NOMO-1 treated with DMSO at 0.1 percent for 48 hours (cell line): ENCODE data around the gene BAZ2B.
A peak's percentile ranks its signal among the peaks of the same experiment; 100 is the strongest.
"Not testable (repeated sequence)": the region's sequence is repeated elsewhere in the genome, so short reads cannot be mapped to it uniquely, and the experiment has no call there.

Experiments used
- DNase-seq: peaks from one replicate; lab custom pipeline; 2025; ENCODE audit not compliant: unreplicated experiment; lab: John Stamatoyannopoulos, UW

Gene BAZ2B, protein sequence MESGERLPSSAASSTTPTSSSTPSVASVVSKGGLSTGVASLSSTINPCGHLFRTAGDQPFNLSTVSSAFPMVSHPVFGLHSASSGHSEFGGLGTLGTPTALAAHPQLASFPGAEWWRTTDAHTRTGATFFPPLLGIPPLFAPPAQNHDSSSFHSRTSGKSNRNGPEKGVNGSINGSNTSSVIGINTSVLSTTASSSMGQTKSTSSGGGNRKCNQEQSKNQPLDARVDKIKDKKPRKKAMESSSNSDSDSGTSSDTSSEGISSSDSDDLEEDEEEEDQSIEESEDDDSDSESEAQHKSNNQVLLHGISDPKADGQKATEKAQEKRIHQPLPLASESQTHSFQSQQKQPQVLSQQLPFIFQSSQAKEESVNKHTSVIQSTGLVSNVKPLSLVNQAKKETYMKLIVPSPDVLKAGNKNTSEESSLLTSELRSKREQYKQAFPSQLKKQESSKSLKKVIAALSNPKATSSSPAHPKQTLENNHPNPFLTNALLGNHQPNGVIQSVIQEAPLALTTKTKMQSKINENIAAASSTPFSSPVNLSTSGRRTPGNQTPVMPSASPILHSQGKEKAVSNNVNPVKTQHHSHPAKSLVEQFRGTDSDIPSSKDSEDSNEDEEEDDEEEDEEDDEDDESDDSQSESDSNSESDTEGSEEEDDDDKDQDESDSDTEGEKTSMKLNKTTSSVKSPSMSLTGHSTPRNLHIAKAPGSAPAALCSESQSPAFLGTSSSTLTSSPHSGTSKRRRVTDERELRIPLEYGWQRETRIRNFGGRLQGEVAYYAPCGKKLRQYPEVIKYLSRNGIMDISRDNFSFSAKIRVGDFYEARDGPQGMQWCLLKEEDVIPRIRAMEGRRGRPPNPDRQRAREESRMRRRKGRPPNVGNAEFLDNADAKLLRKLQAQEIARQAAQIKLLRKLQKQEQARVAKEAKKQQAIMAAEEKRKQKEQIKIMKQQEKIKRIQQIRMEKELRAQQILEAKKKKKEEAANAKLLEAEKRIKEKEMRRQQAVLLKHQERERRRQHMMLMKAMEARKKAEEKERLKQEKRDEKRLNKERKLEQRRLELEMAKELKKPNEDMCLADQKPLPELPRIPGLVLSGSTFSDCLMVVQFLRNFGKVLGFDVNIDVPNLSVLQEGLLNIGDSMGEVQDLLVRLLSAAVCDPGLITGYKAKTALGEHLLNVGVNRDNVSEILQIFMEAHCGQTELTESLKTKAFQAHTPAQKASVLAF (N-terminal part only)

DNA sequence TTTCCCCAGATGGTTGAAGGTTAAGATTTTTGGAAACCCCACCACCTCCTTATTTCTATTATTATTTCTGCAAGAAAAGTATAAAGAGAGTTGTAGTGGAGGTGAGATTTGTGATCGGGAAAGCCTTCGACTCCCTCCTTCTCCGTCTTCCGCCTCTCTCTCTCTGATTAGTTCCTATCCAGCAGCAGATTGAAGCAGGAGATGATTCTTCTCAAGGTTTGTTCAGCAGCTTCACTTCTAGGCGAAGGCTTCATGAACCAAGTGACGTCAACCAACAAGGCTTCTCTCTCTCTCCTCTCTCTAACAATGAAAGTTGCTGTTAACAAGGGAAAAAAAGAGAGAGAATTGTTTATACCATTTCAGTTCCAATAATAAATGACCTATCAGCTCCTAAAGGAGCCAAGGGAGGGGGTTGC is at the start of gene BAZ2B:
TSS of gene BAZ2B (minus strand) at position 263 of the 416 bp plus-strand sequence. CDS start 137,829 bp downstream, outside the sequence.
- peak; percentile 69 for DNase-seq

GRCh38 chr2:159661286-159661685 is 44.9 kb upstream of the BAZ2B start:
- DNase-seq: no peak

- DNase-seq: peak; percentile 61
Observed at GRCh38 chr2:159658881-159659873, 42.8 kb upstream of the BAZ2B start.

DNA sequence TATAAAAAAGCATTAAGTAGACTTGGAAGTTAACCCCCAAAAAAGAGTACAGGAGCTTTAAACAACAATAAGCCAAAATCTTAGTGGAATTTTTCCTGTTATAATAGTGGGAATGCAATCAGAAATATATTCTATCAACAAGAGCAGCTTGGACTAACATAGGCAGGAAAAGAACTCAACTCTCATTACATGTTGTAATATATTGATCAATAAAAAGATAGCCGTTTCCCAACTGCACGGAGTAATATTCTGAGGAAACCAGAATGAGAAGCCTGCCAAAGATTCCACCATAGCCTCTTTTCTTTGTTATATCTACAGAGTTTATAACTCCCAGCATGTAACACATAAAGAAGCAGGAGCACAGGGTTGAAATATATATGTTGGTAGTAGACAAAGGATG is 37.6 kb upstream of the BAZ2B start:
- DNase-seq: no peak

DNA sequence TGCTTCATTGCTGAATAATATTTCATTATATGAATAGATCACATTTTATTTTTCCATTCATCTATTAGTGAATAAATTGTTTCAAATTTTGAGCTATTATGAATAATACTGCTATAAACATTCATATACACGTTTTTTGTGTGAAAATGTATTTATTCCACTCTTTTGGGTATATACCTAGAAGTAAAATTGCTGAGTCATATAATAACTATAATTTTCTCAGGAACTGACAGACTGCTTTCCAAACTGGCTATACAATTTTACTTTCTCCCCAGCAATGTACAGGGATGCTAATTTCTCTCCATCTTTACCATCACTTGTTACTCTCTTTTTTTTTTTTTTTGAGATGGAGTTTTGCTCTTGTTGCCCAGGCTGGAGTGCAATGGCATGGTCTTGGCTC is 35.5 kb upstream of the BAZ2B start:
- no peak for DNase-seq

- peak; percentile 78 for DNase-seq
Observed at GRCh38 chr2:159650574-159650973, 34.2 kb upstream of the BAZ2B start.

DNA sequence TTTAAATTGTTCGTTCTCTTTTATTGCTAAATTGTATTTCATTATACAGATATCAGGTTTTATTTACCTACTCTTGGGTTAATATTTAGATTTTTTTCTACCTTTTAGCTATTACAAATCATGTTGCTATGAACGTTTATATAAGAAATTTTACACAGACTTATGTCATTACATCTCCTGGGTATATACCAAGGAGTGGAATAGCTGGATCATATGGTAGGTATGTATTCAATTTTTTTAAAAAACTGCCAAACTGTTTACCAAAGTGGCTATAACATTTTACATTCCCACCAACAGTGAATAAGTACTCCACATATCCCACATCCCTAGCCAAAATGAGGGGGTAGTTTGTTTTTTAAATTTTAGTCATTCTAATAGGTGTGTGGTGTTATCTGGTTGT is 32.3 kb upstream of the BAZ2B start:
- no peak for DNase-seq

DNA sequence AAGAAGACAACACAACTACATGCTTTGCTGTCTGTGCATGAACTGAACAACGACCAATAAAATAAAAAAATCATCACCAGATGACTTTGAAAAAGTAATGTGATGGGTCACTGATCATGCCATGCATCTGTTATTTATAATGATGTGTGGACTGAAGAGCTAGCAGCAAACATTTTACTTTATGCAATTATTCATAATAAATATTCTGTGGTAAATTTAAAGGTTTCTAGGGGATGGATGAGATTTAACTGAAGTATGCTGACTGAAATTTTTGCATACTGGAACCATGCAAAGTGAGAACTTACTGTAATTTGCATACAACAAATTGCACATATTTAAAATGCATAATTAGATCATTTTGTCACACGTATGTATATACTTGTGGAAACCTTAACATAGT is 31.3 kb upstream of the BAZ2B start:
- no peak for DNase-seq

DNA sequence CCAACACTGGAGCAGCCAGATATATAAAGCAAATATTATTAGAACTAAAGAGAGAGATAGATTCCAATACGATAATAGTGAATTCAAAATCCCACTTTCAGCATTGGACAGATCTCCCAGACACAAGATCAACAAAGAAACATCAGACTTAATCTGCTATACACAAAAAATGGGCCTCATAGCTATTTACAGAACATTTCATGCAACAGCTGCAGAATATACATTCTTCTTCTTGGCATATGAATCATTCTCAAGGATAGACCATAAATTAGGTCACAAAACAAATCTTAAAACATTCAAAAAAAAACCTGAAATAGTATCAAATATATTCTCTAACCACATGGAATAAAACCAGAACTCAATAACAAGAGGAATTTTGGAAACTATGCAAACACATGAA is 23.8 kb upstream of the BAZ2B start:
- DNase-seq: no peak

DNA sequence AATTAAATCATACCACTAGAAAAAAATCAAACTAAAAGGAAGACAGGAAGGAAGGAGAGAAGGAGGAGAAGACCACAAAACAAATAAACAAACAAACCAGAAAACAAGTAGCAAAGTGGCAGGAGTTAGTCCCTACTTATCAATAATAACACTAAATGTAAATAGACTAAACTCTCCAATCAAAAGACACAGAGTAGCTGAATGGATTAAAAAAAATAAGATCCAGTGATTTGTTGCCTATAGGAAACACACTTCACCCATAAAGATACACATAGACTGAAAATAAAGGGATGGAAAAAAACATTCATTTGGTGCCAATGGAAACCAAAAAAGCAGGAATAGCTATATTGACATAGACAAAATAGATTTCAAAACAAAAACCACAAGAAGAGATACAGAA is 23.4 kb upstream of the BAZ2B start:
- no peak for DNase-seq

- no peak for DNase-seq
Observed at GRCh38 chr2:159639071-159639470, 22.7 kb upstream of the BAZ2B start.

DNA sequence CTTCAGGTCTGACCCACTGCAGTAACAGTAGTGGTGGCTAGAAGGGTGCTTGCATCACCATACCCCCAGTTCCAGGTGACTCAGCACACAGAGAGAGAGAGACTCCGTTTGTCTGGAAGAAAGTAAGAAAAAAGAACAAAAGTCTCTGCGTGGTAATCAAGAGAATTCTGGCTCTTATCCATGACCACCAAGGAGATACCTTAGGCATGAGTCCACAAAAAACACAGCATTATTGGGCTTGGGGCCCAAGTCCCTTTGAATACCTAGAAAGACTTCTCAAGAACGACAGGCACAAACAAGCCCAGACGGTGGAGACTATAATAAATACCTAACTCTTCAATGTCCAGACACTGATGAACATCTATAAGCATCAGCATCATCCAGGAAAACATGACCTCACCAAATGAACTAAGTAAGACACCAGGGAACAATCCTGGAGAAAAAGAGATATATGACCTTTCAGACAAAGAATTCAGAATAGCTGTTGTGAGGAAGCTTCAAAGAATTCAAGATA is 21.7 kb upstream of the BAZ2B start:
- no peak for DNase-seq

DNA sequence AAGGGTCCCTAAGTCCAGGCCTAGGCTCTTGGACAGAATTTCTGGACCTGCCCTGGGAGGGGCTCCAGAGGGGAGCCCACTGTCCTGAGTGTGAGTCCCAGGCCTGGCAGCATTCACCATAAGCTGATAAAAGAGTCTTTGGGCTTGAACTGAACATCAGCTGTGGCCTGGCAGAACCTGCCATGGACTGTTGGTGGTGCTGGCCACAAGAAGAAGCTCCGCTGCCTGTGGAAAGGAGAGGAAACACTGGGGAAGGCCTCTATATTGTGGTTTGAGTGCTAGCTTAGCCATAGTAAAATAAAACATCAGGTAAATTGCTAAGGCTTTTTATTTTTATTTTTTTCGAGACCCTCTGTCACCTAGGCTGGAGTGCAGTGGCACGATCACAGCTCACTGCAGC is 20.9 kb upstream of the BAZ2B start:
- DNase-seq: peak; percentile 3

DNA sequence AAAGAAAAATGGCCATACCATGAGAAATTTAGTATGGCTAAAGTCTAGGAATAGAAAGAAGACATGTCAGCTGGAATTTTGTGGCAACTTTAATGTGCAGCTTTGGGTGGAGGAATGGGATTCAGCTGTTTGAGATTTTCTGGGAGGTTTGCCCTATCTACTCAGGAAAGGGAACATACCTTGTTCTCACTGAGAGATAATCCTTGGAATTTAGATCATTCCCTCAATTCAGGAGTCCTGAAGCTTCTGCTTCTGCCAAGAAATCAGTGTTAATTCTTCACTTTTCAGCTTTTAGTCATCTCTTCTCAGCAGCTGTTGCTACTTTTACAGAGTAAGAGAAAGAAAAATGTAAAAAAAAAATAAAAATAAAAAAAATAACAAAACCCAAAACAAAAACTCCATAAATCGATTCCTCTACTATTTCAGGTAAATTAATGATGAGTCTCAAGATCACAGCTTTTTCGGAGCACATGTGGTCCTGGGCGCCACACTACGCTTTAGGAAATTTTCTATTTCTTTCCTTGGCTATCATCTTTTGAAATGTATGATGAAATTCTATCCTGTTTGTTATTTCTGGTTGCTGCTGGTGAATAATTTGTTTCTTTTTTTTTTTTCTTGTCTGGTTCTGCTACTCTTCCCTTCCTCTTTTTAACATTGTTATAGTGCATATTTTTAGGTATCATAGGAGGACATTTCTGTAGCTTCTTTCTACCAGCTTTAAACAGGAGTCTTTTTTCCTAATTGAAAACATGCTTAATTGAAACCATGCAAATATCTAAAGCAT is 18.9 kb upstream of the BAZ2B start:
- DNase-seq: peak; percentile 76

DNA sequence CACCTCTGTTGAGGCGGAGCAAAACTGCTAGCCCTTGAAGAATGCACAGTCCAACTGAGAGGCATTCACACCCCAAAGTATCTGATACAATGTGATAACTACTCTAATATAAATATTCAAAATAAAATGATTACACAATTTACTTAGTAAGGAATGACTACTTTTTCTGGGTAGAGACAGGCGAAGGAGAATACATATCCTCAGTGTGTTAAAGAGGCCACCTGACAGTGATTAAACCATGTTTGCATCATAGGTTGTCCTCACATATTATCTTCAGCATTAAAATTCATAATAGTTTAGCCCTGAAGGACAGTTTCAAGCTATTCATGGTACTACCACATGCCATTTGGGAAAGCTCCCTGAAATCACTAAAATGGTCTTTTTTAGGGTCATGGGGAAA is 16.9 kb upstream of the BAZ2B start:
- DNase-seq: peak; percentile 32

DNA sequence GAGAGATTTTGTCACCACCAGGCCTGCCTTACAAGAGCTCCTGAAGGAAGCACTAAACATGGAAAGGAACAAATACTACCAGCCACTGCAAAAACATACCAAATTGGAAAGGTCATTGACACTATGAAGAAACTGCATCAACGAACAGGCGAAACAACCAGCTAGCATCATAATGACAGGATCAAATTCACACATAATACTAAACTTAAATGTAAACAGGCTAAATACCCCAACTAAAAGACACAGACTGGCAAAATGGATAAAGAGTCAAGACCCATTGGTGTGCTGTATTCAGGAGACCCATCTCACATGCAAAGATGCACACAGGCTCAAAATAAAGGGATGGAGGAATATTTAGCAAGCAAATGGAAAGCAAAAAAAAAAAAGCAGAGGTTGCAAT is 9.3 kb upstream of the BAZ2B start:
- not testable (repeated sequence) for DNase-seq

DNA sequence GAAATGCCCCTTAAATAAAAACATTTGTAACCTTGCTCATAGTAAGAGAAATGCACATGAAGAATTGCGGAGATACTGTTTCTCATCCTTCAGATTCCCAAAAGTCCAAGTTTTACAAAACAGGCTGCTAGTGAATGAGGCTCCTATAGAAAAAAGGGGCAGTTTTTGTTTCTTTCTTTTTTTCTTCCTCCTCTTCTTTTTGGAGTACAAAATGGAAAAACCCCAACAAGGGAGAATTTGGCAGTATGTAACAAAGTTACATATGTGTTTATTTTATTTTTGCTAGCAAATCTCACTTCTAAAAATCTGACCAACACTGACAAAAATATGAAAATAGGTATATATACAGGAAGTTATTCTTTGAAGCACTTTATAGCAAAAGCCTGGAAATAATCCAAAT is 7.1 kb upstream of the BAZ2B start:
- no peak for DNase-seq

GRCh38 chr2:159622966-159623365 is 6.6 kb upstream of the BAZ2B start:
- no peak for DNase-seq

GRCh38 chr2:159620796-159621195 is 4.4 kb upstream of the BAZ2B start:
- DNase-seq: peak; percentile 98
